Measurements from ENCODE around the gene ABI3BP. TPM values are rescaled to one million over a fixed set of nuclear protein-coding genes. Genes with fewer than 3 reads are reported as not detected.

Gene ABI3BP
- total RNA-seq, 2 experiments from 2014 or later = not detected

DNA sequence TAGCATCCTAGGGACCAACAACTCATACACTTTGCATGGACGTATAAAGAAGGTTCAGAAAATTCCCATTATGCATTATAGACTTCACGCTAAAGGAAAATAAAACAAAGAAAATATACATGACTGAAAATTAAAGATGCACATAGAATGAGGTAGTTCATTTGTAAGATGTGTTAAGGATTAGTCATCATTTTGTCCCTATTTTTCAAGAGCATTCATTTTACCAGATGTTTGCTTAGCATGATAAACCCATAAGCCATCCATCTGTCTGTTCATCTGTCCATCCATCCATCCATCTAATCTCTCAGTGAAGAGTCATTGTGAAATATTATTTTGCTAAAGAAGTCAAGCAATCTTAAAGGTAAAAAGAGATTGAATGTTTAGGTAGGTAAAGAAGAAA is 203.6 kb downstream of the ABI3BP start:
- CTCF ChIA-PET = no interaction called here

DNA sequence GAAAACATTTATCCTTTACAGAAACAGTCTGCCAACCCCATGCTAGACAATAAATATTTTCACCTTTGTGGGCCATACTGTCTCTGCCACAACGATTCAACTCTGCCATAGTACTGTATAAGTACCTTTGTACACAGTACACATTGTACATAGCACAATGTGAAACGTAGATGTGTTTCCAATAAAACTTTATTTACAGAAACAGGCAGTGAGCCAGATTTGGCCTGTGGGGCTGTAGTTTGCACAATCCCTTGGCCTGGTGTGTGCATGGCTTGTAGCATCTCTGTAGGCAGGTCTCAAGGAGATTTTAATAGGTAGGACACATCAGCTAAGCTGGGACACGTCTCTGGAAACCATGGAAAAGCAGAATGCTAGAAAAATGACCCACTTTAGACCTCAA is 209.6 kb downstream of the ABI3BP start:
- H3K4me1 Mint-ChIP-seq (ENCODE audit: low read depth) = no peaks in the 10 kb centered on the region
- DNase-seq (no peak), ATAC-seq (no peak)
- H3K4me3 Mint-ChIP-seq = no peak overlapping the region
- no peak overlapping the region for H3K27ac Mint-ChIP-seq
- H3K9me3 Mint-ChIP-seq = peaks cover 2% of the 10 kb centered on the region
- no peaks in the 10 kb centered on the region for H3K27me3 Mint-ChIP-seq
- POLR2A ChIA-PET = interaction anchor here (1.0 to 1.1 kb wide), 2 partner anchors 13 to 105 kb away, joined by 3 to 4 read pairs; no protein-coding TSS in a partner anchor
- CTCF ChIA-PET = no interaction called here
- intact Hi-C loops (cut with micrococcal nuclease) = no loop called here
- TF ChIP-seq, protein P1, sequence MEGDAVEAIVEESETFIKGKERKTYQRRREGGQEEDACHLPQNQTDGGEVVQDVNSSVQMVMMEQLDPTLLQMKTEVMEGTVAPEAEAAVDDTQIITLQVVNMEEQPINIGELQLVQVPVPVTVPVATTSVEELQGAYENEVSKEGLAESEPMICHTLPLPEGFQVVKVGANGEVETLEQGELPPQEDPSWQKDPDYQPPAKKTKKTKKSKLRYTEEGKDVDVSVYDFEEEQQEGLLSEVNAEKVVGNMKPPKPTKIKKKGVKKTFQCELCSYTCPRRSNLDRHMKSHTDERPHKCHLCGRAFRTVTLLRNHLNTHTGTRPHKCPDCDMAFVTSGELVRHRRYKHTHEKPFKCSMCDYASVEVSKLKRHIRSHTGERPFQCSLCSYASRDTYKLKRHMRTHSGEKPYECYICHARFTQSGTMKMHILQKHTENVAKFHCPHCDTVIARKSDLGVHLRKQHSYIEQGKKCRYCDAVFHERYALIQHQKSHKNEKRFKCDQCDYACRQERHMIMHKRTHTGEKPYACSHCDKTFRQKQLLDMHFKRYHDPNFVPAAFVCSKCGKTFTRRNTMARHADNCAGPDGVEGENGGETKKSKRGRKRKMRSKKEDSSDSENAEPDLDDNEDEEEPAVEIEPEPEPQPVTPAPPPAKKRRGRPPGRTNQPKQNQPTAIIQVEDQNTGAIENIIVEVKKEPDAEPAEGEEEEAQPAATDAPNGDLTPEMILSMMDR (IDR thresholded peaks at IDR 0.05) = no peak
- H3K36me3 Mint-ChIP-seq (ENCODE audit: low read depth) = no peaks in the 10 kb centered on the region

More for the DNA sequence above, 203.6 kb downstream of the ABI3BP start:
- H3K27ac Mint-ChIP-seq = no peak overlapping the region
- peaks cover 2% of the 10 kb centered on the region for H3K9me3 Mint-ChIP-seq
- TF ChIP-seq, protein P1 (IDR thresholded peaks at IDR 0.05) = no peak
- no peak overlapping the region for H3K4me3 Mint-ChIP-seq
- ATAC-seq (no peak), DNase-seq (no peak)
- POLR2A ChIA-PET = no interaction called here
- peaks cover 3% of the 10 kb centered on the region for H3K27me3 Mint-ChIP-seq
- intact Hi-C loops (cut with micrococcal nuclease) = no loop called here
- no peaks in the 10 kb centered on the region for H3K36me3 Mint-ChIP-seq (ENCODE audit: low read depth)
- H3K4me1 Mint-ChIP-seq (ENCODE audit: low read depth) = no peaks in the 10 kb centered on the region

DNA sequence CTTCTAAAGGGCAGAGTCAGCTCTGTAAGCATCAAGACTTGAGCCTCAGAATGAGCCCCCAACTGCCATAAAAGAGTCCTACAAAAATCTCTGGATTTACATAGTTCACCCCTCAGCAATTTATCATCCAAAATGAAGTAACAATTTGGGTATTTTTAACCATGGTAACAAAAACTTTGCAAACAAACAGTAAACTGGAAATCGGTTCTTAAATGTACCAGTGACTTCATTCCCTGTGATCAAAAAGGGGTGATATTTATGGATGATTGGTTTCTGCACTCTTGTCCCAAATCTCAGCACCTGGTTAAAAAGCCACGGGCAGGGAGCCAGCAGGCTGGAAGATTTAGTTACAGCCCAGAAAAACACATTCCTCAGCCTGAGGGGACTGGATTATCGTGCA is 210.3 kb downstream of the ABI3BP start:
- CTCF ChIA-PET = interaction anchor here (1.3 kb wide), 1 partner anchor 320 kb away, joined by 3 read pairs; no protein-coding TSS in a partner anchor
- Mint-ChIP-seq H3K27ac (no peak overlapping the region), H3K27me3 (no peaks in the 10 kb centered on the region), H3K4me3 (no peak overlapping the region), H3K9me3 (peaks cover 2% of the 10 kb centered on the region), H3K4me1 (ENCODE audit: low read depth) (no peaks in the 10 kb centered on the region), H3K36me3 (ENCODE audit: low read depth) (no peaks in the 10 kb centered on the region)
- POLR2A ChIA-PET = interaction anchor here (1.0 to 1.1 kb wide), 2 partner anchors 12 to 104 kb away, joined by 3 to 4 read pairs; no protein-coding TSS in a partner anchor
- DNase-seq (no peak), ATAC-seq (no peak)
- TF ChIP-seq, protein P1 (IDR thresholded peaks at IDR 0.05) = no peak
- intact Hi-C loops (cut with micrococcal nuclease) = no loop called here

DNA sequence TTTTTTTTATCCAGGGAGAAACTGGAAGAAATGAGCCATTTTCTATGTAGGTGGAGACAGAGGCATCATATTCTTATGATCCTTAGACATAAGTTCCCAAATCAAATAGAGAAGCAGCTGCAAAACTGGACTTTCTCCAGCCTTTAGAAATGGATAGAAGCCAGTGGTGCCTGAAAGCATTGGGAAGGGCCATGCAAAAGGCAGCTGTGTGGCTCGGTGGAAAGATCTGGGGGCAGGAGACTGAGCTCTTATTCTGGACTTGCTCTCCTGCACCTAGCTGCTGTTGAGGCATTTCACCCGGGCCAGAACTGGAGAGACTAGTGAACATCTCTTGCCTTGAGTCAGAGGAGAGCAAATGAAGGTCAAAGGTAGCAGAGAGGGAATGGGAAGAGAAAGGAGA is 210.9 kb downstream of the ABI3BP start:
- POLR2A ChIA-PET = no interaction called here

DNA sequence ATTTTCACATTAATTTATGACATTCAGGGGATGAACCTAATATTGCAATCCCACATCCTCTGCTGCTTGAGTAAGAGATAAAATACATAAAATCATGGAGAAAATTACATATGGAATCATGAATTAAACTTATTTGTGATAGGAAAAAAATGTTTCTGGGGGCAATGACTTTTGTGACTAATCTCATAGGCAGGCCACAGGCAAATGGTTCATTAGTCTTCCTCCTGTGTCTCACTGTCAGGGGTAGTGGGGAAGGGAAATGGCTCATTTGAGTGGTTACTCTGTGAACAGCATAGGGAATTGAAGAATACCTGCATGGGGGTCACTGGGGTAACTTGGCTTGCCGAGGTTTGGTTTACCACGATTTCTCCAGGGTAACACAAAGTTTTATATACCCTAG is 211.9 kb downstream of the ABI3BP start:
- no peak overlapping the region for H3K27ac Mint-ChIP-seq
- TF ChIP-seq, protein P1 (IDR thresholded peaks at IDR 0.05) = no peak
- ATAC-seq (no peak), DNase-seq (no peak)
- ChIA-PET CTCF (no interaction called here), POLR2A (no interaction called here)
- no peaks in the 10 kb centered on the region for H3K27me3 Mint-ChIP-seq
- no peak overlapping the region for H3K4me3 Mint-ChIP-seq
- intact Hi-C loops (cut with micrococcal nuclease) = no loop called here
- H3K9me3 Mint-ChIP-seq = peaks cover 2% of the 10 kb centered on the region
- H3K36me3 Mint-ChIP-seq (ENCODE audit: low read depth) = no peaks in the 10 kb centered on the region
- H3K4me1 Mint-ChIP-seq (ENCODE audit: low read depth) = no peaks in the 10 kb centered on the region

More for the DNA sequence above, 210.9 kb downstream of the ABI3BP start:
- DNase-seq (no peak), ATAC-seq (no peak)
- Mint-ChIP-seq H3K27ac (no peak overlapping the region), H3K4me3 (no peak overlapping the region), H3K36me3 (ENCODE audit: low read depth) (no peaks in the 10 kb centered on the region), H3K9me3 (peaks cover 2% of the 10 kb centered on the region), H3K27me3 (no peaks in the 10 kb centered on the region), H3K4me1 (ENCODE audit: low read depth) (no peaks in the 10 kb centered on the region)
- intact Hi-C loops (cut with micrococcal nuclease) = no loop called here
- CTCF ChIA-PET = interaction anchor here (1.3 kb wide), 1 partner anchor 319 kb away, joined by 3 read pairs; no protein-coding TSS in a partner anchor
- TF ChIP-seq, protein P1 (IDR thresholded peaks at IDR 0.05) = no peak
